GM12878 (cell line): ENCODE measurements around the gene KRTAP1-1. TPM values are rescaled to one million over a fixed set of nuclear protein-coding genes. Genes with fewer than 3 reads are reported as not detected.

Source experiments
- ATAC-seq: fragments of 200-7000 bp; cut with Tn5 transposase; 3 replicates; pipeline ENCODE4 v1.9.1; 2020; ENCODE audit warnings: mild to moderate bottlenecking, moderate library complexity
- BruUV-seq: library from RNA; stranded (reverse); fragments of 400-500 nt; replicated peaks from 2 replicates; lab custom pipeline; 2021; lab: Mats Ljungman, UMichigan
- CTCF ChIA-PET: fragments of 300-600 bp; sonication (Branson Sonifier 250); formaldehyde crosslinking; extraction: SDS; loops from one replicate; lab custom pipeline; 2021; ENCODE audit warnings: inconsistent platforms; lab: Yijun Ruan, JAX
- POLR2A ChIA-PET: fragments of 350-600 bp; formaldehyde crosslinking; extraction: SDS; loops from one replicate; lab custom pipeline; 2021; ENCODE audit warnings: inconsistent platforms; lab: Charles Lee
- RAD21 ChIA-PET: fragments of 300-600 bp; sonication (Branson Sonifier 250); formaldehyde crosslinking; loops from one replicate; lab custom pipeline; 2023; ENCODE audit warnings: antibody characterized with exemption; ENCODE audit not compliant: unreplicated experiment; lab: Charles Lee
- SMC1A ChIA-PET: fragments of 300-600 bp; sonication (Branson Sonifier 250); formaldehyde crosslinking; loops from one replicate; lab custom pipeline; 2023; ENCODE audit not compliant: unreplicated experiment, uncharacterized antibody; lab: Charles Lee
- DNase-seq: peaks from one replicate; pipeline ENCODE4 v3.0.0-alpha.2; 2011; ENCODE audit warnings: low read depth, low spot score
- FAIRE-seq: peaks from 3 replicates; lab custom pipeline; 2011; peaks lifted over from hg19 to GRCh38; lab: Jason Lieb, UNC
- H2AFZ ChIP-seq: 2 replicates; pipeline ENCODE4 v1.6.0; 2011; ENCODE audit warnings: low read depth, low read length, control low read depth; ENCODE audit not compliant: control insufficient read depth
- H3K27ac ChIP-seq: 2 replicates; pipeline ENCODE4 v1.5.1; 2011; ENCODE audit warnings: control low read depth; ENCODE audit not compliant: control insufficient read depth, insufficient read depth
- H3K27me3 ChIP-seq, 2 experiments: replicated peaks in 1 of 2; 2 replicates each; pipeline versions ENCODE4 v1.6.0 to v1.6.1; 2011; ENCODE audit warnings: low read length in 1 of 2; ENCODE audit not compliant: control insufficient read depth in 2 of 2, insufficient read depth in 2 of 2
- H3K36me3 ChIP-seq, 2 experiments: 2 replicates each; pipeline ENCODE4 v1.5.1; 2011; ENCODE audit warnings: low read length in 1 of 2; ENCODE audit not compliant: control insufficient read depth in 2 of 2, insufficient read depth in 2 of 2
- H3K4me1 ChIP-seq: 2 replicates; pipeline ENCODE4 v1.6.1; 2011; ENCODE audit warnings: mild to moderate bottlenecking, low read length, moderate library complexity, mixed read lengths; ENCODE audit not compliant: control insufficient read depth, insufficient read depth
- H3K4me2 ChIP-seq: 2 replicates; pipeline ENCODE4 v1.6.0; 2011; ENCODE audit warnings: control low read depth; ENCODE audit not compliant: control insufficient read depth, insufficient read depth
- H3K4me3 ChIP-seq: fragments of 200-600 bp; sonication (generic); 2 replicates; pipeline ENCODE4 v1.5.1; 2016
- H3K79me2 ChIP-seq: 2 replicates; pipeline ENCODE4 v1.6.0; 2011; ENCODE audit warnings: low read length; ENCODE audit not compliant: control insufficient read depth, insufficient read depth
- H3K9ac ChIP-seq: 2 replicates; pipeline ENCODE4 v1.8.0; 2011; ENCODE audit warnings: low read length, control low read depth, mixed read lengths; ENCODE audit not compliant: control insufficient read depth, insufficient read depth
- H3K9me3 ChIP-seq: replicated peaks from 3 replicates; pipeline ENCODE4 v1.5.1; 2011; ENCODE audit warnings: mild to moderate bottlenecking, low read length; ENCODE audit not compliant: control insufficient read depth, insufficient read depth
- H4K20me1 ChIP-seq: 2 replicates; pipeline ENCODE4 v1.6.0; 2011; ENCODE audit not compliant: control insufficient read depth, insufficient read depth
- BRCA1 ChIP-seq: IDR thresholded peaks from 2 replicates; pipeline ENCODE4 v1.6.1; 2011; ENCODE audit warnings: low read depth, low read length, improper control_type of control experiment
- CBX3 ChIP-seq: fragments of 200-600 bp; sonication (generic); IDR thresholded peaks from 2 replicates; pipeline ENCODE4 v1.6.1; 2016; ENCODE audit warnings: low read depth, borderline replicate concordance
- GABPA ChIP-seq: IDR thresholded peaks from 2 replicates; pipeline ENCODE4 v1.6.1; 2014; ENCODE audit warnings: antibody characterized with exemption, low read depth, mild to moderate bottlenecking, inconsistent platforms
- JUNB ChIP-seq: IDR thresholded peaks from 2 replicates; pipeline ENCODE4 v1.6.1; 2016; ENCODE audit warnings: antibody characterized with exemption, mild to moderate bottlenecking
- PAX8 ChIP-seq: fragments of 450-650 bp; IDR thresholded peaks from 2 replicates; pipeline ENCODE4 v1.6.1; 2017; ENCODE audit warnings: mild to moderate bottlenecking, moderate library complexity
- RB1 ChIP-seq: fragments of 450-650 bp; formaldehyde crosslinking; IDR thresholded peaks from 2 replicates; pipeline ENCODE4 v1.6.1; 2017; ENCODE audit warnings: mild to moderate bottlenecking, borderline replicate concordance
- SP1 ChIP-seq: IDR thresholded peaks from one replicate; pipeline ENCODE4 v1.6.1; 2011; ENCODE audit warnings: low read depth, low read length
- SREBF2 ChIP-seq: IDR thresholded peaks from 2 replicates; pipeline ENCODE4 v1.6.1; 2012; ENCODE audit warnings: mild to moderate bottlenecking, low read length
- ZNF207 ChIP-seq: fragments of 450-650 bp; IDR thresholded peaks from 2 replicates; pipeline ENCODE4 v1.6.1; 2014; ENCODE audit warnings: antibody characterized with exemption, mild to moderate bottlenecking, borderline replicate concordance
- ZNF274 ChIP-seq: IDR thresholded peaks from one replicate; pipeline ENCODE4 v1.8.0; 2011; ENCODE audit not compliant: insufficient read length, insufficient read depth
- ZNF384 ChIP-seq: IDR thresholded peaks from 2 replicates; pipeline ENCODE4 v1.6.1; 2012; ENCODE audit warnings: low read depth, mild to moderate bottlenecking, low read length, improper control_type of control experiment, borderline replicate concordance
- WGBS: methylation state at CpG from one replicate; pipeline ENCODE4 v1.1.6; 2016; ENCODE audit warnings: low lambda C conversion rate; ENCODE audit not compliant: insufficient replicate concordance, insufficient coverage; ENCODE audit errors: missing lambda C conversion rate; 5-methylcytosine and 5-hydroxymethylcytosine counted together
- in situ Hi-C: fragments of 300-500 bp; cut with MboI; formaldehyde crosslinking; loops from 9 replicates; pipeline ENCODE4 v1.14.3; 2018; ENCODE audit warnings: mixed read lengths
- intact Hi-C: fragments of 100-400 bp; cut with micrococcal nuclease; formaldehyde crosslinking; loops from one replicate; pipeline ENCODE4 v1.14.2; 2022; ENCODE audit not compliant: unreplicated experiment
- polyA plus RNA-seq, 11 experiments: library from polyadenylated mRNA; depleted of rRNA in 4 of 11; unstranded in 6 of 11; stranded (reverse) in 5 of 11; fragments of >200 nt; fragmentation: Nextera tagmentation in 4 of 11; fragmentation: Illumina TruSeq in 1 of 11; extraction: Ambion mirVana in 4 of 11; extraction: Trizol in 1 of 11; gene quantifications; 1 replicate in 1 of 11; 2 replicates in 10 of 11; pipeline versions ENCODE4 v1.2.1 to v1.2.3, GENCODE V29; 2011 to 2016; ENCODE audit warnings: inconsistent platforms in 2 of 11, missing spikeins in 2 of 11, low read depth in 1 of 11
- total RNA-seq, 4 experiments: library from RNA; depleted of rRNA in 3 of 4; stranded (reverse); fragments of >200 nt in 3 of 4; fragmentation: Illumina TruSeq in 1 of 4; extraction: Trizol in 1 of 4; gene quantifications; 2 replicates each; pipeline versions ENCODE4 v1.2.1 to v1.2.3, GENCODE V29; 2013 to 2021
- TF ChIP-seq, protein P1 (sequence below): fragments of 150-350 bp; IDR thresholded peaks from 2 replicates; pipeline ENCODE4 v1.6.1; 2014; ENCODE audit warnings: mild to moderate bottlenecking, low read depth, low read length
- TF ChIP-seq, protein P2 (sequence below): fragments of 150-350 bp; IDR thresholded peaks from 2 replicates; pipeline ENCODE4 v1.6.1; 2016; ENCODE audit warnings: low read depth, low read length
- TF ChIP-seq, protein P3 (sequence below): fragments of 450-650 bp; IDR thresholded peaks from 2 replicates; pipeline ENCODE4 v1.6.1; 2017; ENCODE audit warnings: antibody characterized with exemption, mild to moderate bottlenecking, moderate library complexity

Gene KRTAP1-1
- total and polyA plus RNA-seq, 10 of the 15 experiments (the other 5 are each of a cell fraction or from before 2014, with no cell fraction given), result not detected

DNA sequence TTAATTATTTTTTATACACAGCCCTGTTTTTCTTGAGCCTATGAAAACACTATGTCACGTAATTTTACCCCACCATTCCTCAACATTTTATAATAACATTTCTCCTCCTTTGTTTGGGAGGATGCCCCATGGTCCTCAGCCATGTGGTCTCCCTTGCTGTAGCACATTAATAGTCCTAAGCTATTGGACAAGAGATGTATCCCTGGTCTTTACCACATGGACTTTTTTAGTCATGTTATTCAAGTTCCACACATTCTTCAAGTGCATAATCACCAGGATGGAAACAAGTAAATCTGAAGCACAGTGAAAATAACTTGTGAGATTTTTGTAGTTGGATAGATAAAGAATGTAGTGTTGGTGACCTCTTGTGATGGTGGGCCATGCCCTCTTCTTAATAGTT lies 20.7 kb upstream of the KRTAP1-1 start:
- no peak for FAIRE-seq
- no peak overlapping the region for H2AFZ ChIP-seq
- WGBS, result 0% methylated on average over 1 of the region's 1 CpG

More for the DNA sequence above, 20.7 kb upstream of the KRTAP1-1 start:
- Histone ChIP-seq H3K27ac (no peak overlapping the region), H3K79me2 (no peaks in the 10 kb centered on the region), H3K4me1 (no peaks in the 10 kb centered on the region)
- SMC1A ChIA-PET, result no interaction called here
- BruUV-seq, result no TSS peak
- no peak for DNase-seq
- no peak for TF ChIP-seq GABPA
- no peak for TF ChIP-seq CBX3
- TF ChIP-seq, protein P1, sequence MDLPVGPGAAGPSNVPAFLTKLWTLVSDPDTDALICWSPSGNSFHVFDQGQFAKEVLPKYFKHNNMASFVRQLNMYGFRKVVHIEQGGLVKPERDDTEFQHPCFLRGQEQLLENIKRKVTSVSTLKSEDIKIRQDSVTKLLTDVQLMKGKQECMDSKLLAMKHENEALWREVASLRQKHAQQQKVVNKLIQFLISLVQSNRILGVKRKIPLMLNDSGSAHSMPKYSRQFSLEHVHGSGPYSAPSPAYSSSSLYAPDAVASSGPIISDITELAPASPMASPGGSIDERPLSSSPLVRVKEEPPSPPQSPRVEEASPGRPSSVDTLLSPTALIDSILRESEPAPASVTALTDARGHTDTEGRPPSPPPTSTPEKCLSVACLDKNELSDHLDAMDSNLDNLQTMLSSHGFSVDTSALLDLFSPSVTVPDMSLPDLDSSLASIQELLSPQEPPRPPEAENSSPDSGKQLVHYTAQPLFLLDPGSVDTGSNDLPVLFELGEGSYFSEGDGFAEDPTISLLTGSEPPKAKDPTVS, result no peak
- TF ChIP-seq, protein P2, sequence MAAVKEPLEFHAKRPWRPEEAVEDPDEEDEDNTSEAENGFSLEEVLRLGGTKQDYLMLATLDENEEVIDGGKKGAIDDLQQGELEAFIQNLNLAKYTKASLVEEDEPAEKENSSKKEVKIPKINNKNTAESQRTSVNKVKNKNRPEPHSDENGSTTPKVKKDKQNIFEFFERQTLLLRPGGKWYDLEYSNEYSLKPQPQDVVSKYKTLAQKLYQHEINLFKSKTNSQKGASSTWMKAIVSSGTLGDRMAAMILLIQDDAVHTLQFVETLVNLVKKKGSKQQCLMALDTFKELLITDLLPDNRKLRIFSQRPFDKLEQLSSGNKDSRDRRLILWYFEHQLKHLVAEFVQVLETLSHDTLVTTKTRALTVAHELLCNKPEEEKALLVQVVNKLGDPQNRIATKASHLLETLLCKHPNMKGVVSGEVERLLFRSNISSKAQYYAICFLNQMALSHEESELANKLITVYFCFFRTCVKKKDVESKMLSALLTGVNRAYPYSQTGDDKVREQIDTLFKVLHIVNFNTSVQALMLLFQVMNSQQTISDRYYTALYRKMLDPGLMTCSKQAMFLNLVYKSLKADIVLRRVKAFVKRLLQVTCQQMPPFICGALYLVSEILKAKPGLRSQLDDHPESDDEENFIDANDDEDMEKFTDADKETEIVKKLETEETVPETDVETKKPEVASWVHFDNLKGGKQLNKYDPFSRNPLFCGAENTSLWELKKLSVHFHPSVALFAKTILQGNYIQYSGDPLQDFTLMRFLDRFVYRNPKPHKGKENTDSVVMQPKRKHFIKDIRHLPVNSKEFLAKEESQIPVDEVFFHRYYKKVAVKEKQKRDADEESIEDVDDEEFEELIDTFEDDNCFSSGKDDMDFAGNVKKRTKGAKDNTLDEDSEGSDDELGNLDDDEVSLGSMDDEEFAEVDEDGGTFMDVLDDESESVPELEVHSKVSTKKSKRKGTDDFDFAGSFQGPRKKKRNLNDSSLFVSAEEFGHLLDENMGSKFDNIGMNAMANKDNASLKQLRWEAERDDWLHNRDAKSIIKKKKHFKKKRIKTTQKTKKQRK, result no peak
- no peak for TF ChIP-seq JUNB
- no peak for TF ChIP-seq ZNF384
- TF ChIP-seq BRCA1, result no peak
- no peak for TF ChIP-seq ZNF274
- no peak for TF ChIP-seq PAX8
- no peak for TF ChIP-seq SREBF2
- no peak for TF ChIP-seq RB1
- no peak for TF ChIP-seq ZNF207
- TF ChIP-seq SP1, result no peak
- TF ChIP-seq, protein P3, sequence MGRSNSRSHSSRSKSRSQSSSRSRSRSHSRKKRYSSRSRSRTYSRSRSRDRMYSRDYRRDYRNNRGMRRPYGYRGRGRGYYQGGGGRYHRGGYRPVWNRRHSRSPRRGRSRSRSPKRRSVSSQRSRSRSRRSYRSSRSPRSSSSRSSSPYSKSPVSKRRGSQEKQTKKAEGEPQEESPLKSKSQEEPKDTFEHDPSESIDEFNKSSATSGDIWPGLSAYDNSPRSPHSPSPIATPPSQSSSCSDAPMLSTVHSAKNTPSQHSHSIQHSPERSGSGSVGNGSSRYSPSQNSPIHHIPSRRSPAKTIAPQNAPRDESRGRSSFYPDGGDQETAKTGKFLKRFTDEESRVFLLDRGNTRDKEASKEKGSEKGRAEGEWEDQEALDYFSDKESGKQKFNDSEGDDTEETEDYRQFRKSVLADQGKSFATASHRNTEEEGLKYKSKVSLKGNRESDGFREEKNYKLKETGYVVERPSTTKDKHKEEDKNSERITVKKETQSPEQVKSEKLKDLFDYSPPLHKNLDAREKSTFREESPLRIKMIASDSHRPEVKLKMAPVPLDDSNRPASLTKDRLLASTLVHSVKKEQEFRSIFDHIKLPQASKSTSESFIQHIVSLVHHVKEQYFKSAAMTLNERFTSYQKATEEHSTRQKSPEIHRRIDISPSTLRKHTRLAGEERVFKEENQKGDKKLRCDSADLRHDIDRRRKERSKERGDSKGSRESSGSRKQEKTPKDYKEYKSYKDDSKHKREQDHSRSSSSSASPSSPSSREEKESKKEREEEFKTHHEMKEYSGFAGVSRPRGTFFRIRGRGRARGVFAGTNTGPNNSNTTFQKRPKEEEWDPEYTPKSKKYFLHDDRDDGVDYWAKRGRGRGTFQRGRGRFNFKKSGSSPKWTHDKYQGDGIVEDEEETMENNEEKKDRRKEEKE, result no peak
- TF ChIP-seq, all 136 proteins: peak for 0
- CTCF ChIA-PET, result no interaction called here
- no peaks in the 10 kb centered on the region; a peak in 1 of 4 replicates for H3K27me3 ChIP-seq
- no peaks in the 10 kb centered on the region for H3K9me3 ChIP-seq
- POLR2A ChIA-PET, result no interaction called here
- no peak for ATAC-seq
- in situ Hi-C loops (no loop called here), intact Hi-C loops (no loop called here)
- no peaks in the 10 kb centered on the region for H4K20me1 ChIP-seq
- H3K4me2 ChIP-seq, result no peak overlapping the region
- RAD21 ChIA-PET, result no interaction called here
- no peak overlapping the region for H3K4me3 ChIP-seq
- H3K9ac ChIP-seq, result no peak overlapping the region
- no peaks in the 10 kb centered on the region for H3K36me3 ChIP-seq
